Effector memory CD4-positive, alpha-beta T cell (primary cell): Measurements from ENCODE around the gene ID2.

Experiments
- DNase-seq, 3 donors: peaks; one replicate each; pipeline ENCODE4 v3.0.0-alpha.2; 2020
- H3K27ac ChIP-seq: 2 replicates; pipeline ENCODE4 v1.7.0; 2013; ENCODE audit warnings: mild to moderate bottlenecking, low read length, moderate library complexity; ENCODE audit not compliant: insufficient read depth, poor library complexity, severe bottlenecking
- H3K27me3 ChIP-seq: replicated peaks from 2 replicates; pipeline ENCODE4 v1.7.0; 2013; ENCODE audit warnings: mild to moderate bottlenecking, low read length; ENCODE audit not compliant: insufficient read depth, control insufficient read depth, poor library complexity, severe bottlenecking
- H3K36me3 ChIP-seq: 2 replicates; pipeline ENCODE4 v1.7.0; 2013; ENCODE audit warnings: mild to moderate bottlenecking, low read length, moderate library complexity; ENCODE audit not compliant: control insufficient read depth, insufficient read depth
- H3K4me1 ChIP-seq: 2 replicates; pipeline ENCODE4 v1.7.0; 2013; ENCODE audit warnings: low read length, mild to moderate bottlenecking; ENCODE audit not compliant: control insufficient read depth, insufficient read depth, poor library complexity, severe bottlenecking
- H3K4me3 ChIP-seq: 2 replicates; pipeline ENCODE4 v1.7.0; 2013; ENCODE audit warnings: low read length, low read depth, mild to moderate bottlenecking; ENCODE audit not compliant: insufficient read depth, poor library complexity, severe bottlenecking
- H3K9me3 ChIP-seq: 2 replicates; pipeline ENCODE4 v1.7.0; 2013; ENCODE audit warnings: mild to moderate bottlenecking, low read length, moderate library complexity; ENCODE audit not compliant: control insufficient read depth

ID2 gene

DNA sequence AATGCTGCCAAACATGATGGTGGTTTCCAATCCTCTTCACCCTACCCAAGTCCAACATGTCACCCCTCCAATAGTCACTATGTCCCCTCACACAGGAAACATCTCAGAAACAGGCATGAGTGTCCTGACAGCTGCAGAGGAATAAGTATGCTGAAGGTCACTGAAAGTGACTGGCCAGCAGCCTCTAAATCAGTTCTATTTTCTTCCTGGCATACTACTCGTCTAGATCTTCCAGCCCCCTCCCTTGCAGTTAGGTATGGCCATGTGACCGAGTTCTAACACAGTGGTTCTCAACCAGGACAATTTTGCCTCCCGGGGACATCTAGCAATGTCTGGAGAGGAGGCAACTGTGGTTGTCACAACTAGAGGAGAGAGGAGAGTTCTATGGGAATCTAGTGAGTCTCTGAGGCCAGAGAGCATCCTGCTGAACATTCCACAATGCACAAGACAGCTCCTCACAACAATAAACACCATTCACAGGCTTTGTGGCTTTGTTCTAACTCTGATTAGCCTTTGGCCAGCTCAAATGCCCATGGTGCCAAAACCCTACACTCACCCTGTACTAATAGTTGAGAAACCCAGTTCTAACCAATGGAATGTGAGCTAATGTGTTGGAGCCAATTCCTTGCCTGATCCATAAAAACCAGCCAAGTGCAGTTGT, 12.6 kb upstream of the ID2 start:
- no peak for DNase-seq
- Histone ChIP-seq H3K4me3 (no peak overlapping the region), H3K27me3 (no peaks in the 10 kb centered on the region), H3K9me3 (no peaks in the 10 kb centered on the region), H3K4me1 (no peaks in the 10 kb centered on the region), H3K36me3 (no peaks in the 10 kb centered on the region), H3K27ac (no peak overlapping the region)

DNA sequence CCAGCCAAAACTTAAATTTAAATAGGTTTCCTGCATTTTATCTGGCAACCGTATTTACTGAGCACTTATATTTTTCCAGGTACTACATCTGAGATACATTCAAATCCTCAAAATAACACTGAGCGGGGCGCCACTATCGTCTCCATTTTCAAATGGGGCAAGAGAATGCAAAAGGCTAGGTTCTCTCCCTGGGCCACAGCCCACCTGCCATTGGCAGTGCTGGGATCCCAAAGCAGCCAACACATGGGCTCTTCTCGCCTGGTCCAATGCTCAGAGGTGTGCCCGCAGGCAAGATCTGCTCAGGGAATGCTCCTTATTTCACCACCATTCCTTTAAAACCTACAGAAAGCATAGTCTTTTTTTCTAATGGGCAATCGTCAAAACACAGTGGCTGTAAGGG, 11.3 kb upstream of the ID2 start:
- Histone ChIP-seq H3K9me3 (no peaks in the 10 kb centered on the region), H3K4me3 (no peak overlapping the region), H3K36me3 (no peaks in the 10 kb centered on the region), H3K4me1 (no peaks in the 10 kb centered on the region), H3K27me3 (peaks cover 2% of the 10 kb centered on the region), H3K27ac (no peak overlapping the region)
- DNase-seq = no peak

DNA sequence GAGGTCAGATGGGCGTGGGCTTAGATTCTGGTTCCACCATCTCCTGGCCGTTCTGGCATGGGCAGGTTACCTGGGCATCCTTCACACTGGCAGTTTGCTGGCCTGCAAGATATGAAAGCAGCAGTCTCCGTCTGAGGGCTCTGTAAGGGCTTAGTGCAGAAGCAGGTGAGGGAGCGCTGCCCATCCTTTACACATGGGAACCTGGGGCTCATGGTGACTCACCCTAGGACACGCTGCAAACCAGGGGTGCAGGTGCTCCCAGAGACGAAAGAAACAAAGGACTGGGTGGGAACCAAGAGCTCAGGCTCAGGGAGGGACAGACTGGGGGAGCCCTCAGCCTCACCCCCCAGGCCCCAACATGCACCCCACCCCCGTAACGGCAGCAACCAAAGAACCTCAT, 10.7 kb upstream of the ID2 start:
- Histone ChIP-seq H3K4me3 (no peak overlapping the region), H3K27ac (no peak overlapping the region), H3K36me3 (no peaks in the 10 kb centered on the region), H3K4me1 (no peaks in the 10 kb centered on the region), H3K9me3 (no peaks in the 10 kb centered on the region), H3K27me3 (peaks cover 7% of the 10 kb centered on the region)
- no peak for DNase-seq

DNA sequence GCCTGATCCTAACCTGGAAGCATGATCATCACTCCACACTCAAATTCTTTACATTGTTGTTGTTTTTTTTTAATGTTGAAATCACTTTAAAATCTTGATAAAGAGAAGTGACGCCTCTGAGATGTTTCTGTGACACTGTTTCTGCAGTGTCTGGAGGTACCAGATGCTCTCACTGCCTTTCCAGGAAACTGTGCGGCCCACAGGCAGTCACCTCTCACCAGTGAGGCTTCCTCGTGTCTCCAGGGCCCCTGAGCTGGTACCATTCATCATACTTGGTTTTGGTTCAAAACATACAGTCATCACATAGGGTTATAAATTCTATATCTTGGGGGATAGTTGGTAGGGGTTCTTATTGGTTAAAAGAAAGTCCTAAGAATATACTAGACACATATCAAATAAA, 10.1 kb upstream of the ID2 start:
- peaks cover 4% of the 10 kb centered on the region for H3K4me1 ChIP-seq
- DNase-seq = no peak
- H3K4me3 ChIP-seq = no peak overlapping the region
- H3K27ac ChIP-seq = no peak overlapping the region
- no peaks in the 10 kb centered on the region for H3K36me3 ChIP-seq
- peaks cover 13% of the 10 kb centered on the region for H3K27me3 ChIP-seq
- H3K9me3 ChIP-seq = no peaks in the 10 kb centered on the region

DNA sequence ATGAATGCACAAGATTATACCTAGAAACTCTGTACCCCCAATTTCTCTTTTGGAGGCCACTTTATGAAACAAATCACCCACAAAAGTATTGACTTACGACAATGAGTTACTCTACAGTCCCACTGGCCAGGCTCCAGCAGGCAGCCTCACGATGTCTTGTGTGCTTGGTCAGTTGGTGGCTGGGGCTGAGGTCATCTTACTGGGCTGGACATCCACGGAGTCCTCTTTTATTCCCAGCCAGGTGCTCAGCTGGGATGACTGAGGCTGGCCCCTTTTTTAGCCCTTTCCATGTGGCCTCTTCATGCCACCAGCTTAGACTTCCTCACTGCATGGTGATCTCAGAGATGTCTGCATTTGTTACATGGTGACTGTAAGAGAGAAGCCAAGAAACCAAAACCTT, 8.9 kb upstream of the ID2 start:
- Histone ChIP-seq H3K27me3 (peaks cover 21% of the 10 kb centered on the region), H3K9me3 (no peaks in the 10 kb centered on the region), H3K4me3 (no peak overlapping the region), H3K36me3 (no peaks in the 10 kb centered on the region), H3K27ac (no peak overlapping the region), H3K4me1 (peaks cover 15% of the 10 kb centered on the region)
- DNase-seq = no peak

DNA sequence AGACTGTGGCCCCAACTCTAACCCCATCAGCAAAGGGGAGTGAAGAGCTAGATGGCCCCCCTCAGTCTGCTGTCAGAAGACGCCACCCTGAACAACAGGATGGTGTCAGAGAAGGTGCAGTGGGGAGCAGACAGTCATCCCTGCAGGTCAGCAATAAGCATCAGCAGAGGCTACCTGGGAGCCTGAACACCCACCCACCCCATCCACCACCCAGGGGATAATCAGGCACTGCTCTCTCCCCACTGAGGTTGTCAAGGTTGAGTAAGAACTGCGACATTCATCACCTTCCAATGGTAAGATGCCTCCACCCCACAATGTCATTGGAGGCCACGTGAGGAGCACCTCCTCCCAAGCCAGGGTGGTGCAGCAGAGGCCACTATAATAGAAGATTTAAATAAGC, 8.5 kb upstream of the ID2 start:
- no peak for DNase-seq
- Histone ChIP-seq H3K27me3 (peaks cover 21% of the 10 kb centered on the region), H3K27ac (no peak overlapping the region), H3K9me3 (no peaks in the 10 kb centered on the region), H3K4me3 (no peak overlapping the region), H3K4me1 (peaks cover 18% of the 10 kb centered on the region), H3K36me3 (no peaks in the 10 kb centered on the region)

DNA sequence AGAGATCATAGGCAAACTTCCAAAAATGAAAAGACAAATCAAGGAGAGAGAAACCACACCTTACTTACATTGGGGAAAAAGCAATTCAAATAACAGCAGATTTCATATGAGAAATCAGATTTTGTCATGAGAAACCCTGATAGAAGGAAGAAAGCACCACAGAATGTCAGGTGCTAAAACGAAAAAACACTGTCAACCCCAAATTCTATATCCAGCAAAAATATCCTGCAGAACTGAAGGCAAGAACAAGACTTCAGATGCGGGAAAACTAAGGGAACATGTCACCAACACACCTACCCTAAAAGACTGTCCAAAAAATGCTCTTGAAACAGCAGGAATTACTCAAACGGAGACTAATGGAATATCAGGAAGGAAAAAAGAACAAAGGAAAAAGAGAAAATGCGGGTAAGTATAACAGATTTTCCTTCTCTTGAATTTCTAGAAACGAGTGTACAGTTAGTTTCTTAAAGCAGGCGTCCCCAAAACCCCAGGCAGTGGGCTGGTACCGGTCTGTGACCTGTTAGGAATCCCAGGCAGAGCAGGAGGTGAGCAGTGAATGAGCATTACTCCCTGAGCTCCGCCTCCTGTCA, 7.3 kb upstream of the ID2 start:
- H3K27me3 ChIP-seq = peaks cover 21% of the 10 kb centered on the region

DNA sequence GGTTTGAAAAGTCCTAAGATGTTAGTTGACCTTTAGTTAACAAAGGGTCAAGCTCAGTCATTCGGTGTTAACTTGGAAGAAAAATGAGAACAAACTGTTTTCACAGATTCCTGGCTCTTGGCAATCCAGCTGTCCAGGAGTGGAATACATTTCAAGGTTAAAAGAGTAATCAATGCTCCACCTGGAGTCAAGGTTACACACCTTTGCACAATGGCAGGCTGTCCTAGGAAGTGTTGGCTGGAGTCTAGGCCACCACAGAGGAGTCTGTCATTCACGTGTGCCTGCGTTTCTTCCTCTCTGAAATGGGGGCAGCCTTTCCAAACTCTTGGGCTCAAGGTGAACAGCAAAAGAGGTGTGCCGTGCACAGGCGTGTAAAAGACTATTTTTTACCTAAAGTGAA, 6.3 kb upstream of the ID2 start:
- no peak overlapping the region for H3K4me3 ChIP-seq
- no peaks in the 10 kb centered on the region for H3K36me3 ChIP-seq
- no peak for DNase-seq
- no peak overlapping the region for H3K27ac ChIP-seq
- H3K27me3 ChIP-seq = peaks cover 21% of the 10 kb centered on the region
- H3K4me1 ChIP-seq = peaks cover 25% of the 10 kb centered on the region
- no peaks in the 10 kb centered on the region for H3K9me3 ChIP-seq

More for the DNA sequence above, 7.3 kb upstream of the ID2 start:
- no peak for DNase-seq
- no peaks in the 10 kb centered on the region for H3K9me3 ChIP-seq
- no peak overlapping the region for H3K27ac ChIP-seq
- H3K4me1 ChIP-seq = peaks cover 24% of the 10 kb centered on the region
- H3K36me3 ChIP-seq = no peaks in the 10 kb centered on the region
- H3K4me3 ChIP-seq = no peak overlapping the region

DNA sequence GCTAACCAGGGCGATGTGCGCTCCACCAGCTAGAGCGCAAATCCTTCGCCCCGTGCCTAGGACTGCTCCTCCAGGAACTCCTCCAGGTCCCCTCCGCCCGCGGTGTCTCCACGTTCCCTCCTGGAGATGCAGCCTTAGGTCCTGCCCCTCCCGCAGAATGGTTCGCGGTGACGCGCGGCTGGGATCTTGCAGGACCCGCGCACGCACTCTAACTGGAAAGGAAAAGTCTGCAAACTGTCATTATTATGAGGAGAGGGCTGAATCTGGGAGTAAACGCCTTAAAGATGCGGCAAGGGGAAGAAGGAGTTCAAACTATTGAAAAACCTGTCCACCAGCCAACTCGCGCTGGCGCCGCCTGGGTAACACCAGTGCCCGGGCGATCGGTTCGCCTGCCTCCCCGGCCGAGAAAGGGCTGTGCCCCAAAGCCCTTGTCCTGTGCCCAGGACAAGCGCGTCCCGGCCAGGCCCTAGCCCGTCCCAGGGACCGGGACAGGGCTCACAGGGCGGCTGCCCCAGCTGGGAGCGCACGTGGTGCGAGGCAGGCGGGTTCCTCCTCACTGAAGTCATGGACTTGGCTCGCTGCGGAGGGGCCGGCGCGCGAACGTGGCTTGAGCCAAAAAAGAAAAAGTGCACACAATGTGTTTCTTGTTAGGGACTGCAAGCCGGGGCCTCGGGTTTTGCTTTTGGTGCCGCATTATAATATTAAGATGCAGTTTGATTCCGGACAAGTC, 5.5 kb upstream of the ID2 start:
- DNase-seq = no peak
- peaks cover 32% of the 10 kb centered on the region for H3K4me1 ChIP-seq
- no peaks in the 10 kb centered on the region for H3K36me3 ChIP-seq
- H3K4me3 ChIP-seq = no peak overlapping the region
- no peaks in the 10 kb centered on the region for H3K9me3 ChIP-seq
- H3K27me3 ChIP-seq = peaks cover 21% of the 10 kb centered on the region
- H3K27ac ChIP-seq = no peak overlapping the region

DNA sequence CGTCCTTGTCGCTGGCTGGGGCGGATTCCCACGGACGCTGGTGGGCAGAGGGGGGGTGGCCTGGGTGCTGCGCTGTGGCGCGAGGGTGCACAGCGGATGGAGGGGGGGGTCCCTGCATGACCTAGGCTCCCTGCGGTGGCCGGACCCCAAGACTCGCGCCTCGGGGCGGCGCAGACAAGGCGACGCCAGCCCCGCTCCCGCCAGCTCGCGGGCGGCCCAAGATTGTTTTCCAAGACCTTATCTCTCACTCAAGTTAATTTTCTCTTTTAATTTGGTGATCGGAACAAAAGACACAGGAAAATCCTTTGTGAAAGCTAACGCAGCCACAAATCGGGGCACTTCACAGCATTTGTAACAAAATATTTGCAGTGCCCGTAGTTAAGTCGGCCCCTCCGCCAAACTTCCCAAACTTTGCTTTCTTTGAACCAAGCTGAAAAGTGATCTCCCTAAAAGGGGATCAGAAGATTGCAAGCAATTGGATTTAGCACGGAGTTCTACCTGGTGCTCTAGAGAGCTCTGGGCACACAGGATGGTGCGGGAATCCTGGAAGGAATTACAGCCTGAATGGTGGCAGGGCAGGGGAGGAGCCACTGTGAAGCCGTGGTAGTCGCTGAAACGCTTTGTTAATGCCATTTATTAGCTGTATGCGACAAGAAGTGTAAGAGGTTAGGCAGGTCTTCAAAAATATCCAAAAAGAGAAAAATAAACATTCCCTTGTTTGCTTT, 4.8 kb upstream of the ID2 start:
- Histone ChIP-seq H3K4me1 (peaks cover 32% of the 10 kb centered on the region), H3K9me3 (no peaks in the 10 kb centered on the region), H3K4me3 (no peak overlapping the region), H3K36me3 (no peaks in the 10 kb centered on the region), H3K27ac (no peak overlapping the region), H3K27me3 (peaks cover 21% of the 10 kb centered on the region)
- DNase-seq = no peak
